Measurements from ENCODE around the gene AAK1. TPM values are rescaled to one million over a fixed set of nuclear protein-coding genes. Genes with fewer than 3 reads are reported as not detected.
"Not testable (repeated sequence)": the region's sequence is repeated elsewhere in the genome, so short reads cannot be mapped to it uniquely, and the experiment has no call there.

AAK1 gene
- total RNA-seq, 1 experiment from 2014 or later = 46.8 TPM

DNA sequence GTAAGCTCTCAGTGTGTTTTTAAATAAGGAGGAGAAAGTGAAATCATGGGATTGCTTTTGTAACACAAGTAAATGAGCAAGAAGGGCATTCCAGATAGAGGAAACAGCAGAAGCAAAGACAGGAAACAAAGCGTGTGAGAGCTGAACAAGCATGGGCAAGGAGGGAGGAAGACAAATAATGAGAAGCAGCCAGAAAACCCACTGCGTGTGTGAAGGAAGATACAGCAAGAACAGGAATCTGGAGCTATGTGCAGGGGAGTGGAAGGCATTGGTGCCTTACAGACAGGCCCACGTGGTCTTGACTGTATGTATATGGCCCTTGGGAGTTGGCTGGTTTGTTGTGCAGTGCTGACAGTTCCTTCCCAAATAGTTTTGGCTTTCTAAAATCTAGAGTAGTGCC is 88.6 kb downstream of the AAK1 start:
- H3K27ac ChIP-seq (ENCODE audit: low read length) = no peak overlapping the region
- no TSS peak for BruUV-seq (replicated peaks)
- peaks cover 24% of the 10 kb centered on the region; the same call in 1 of the 2 replicates for H3K79me2 ChIP-seq (ENCODE audit: low read length)

DNA sequence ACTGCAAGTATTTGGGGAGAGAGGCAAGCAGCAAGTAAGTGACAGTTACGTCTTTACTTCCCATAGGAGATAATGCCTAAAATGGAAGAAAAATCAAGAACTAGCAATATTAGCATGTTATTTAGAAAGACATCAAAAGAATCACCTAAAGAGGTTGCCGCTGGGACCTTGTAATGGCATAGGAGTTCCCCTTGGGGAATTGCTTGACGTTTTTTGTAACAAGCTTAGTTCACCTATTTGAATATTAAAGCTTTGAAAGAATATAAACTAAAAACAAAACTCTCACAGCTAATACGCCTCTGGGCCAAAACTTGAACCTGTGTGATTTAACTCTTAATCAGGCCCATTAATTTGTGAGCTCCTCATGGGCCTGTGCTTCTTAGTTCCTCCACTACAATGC is 89.0 kb downstream of the AAK1 start:
- H3K27ac ChIP-seq (ENCODE audit: low read length) = no peak overlapping the region
- CTCF ChIA-PET = no interaction called here

More for the DNA sequence above, 88.6 kb downstream of the AAK1 start:
- no peaks in the 10 kb centered on the region for H3K27me3 ChIP-seq (ENCODE audit: low read length)
- H3F3A ChIP-seq (ENCODE audit: low read length, unreplicated experiment) = peaks cover under 1% of the 10 kb centered on the region
- no peak for ATAC-seq
- no peaks in the 10 kb centered on the region for H4K20me1 ChIP-seq (ENCODE audit: low read length)
- H3K4me3 ChIP-seq (ENCODE audit: low read length) = no peak overlapping the region
- no peak for DNase-seq
- H3K9ac ChIP-seq (ENCODE audit: low read length) = no peak overlapping the region
- H3K4me1 ChIP-seq (ENCODE audit: insufficient read depth, low read length) = peaks cover 2% of the 10 kb centered on the region
- no peaks in the 10 kb centered on the region for H3K9me2 ChIP-seq (replicated peaks; ENCODE audit: low read length)
- no peak overlapping the region for H2AFZ ChIP-seq (ENCODE audit: low read length)
- ChIA-PET CTCF (no interaction called here), POLR2A (ENCODE audit: unreplicated experiment) (no interaction called here)
- H3K4me2 ChIP-seq (ENCODE audit: low read length) = no peak overlapping the region
- no peaks in the 10 kb centered on the region; the same call in 1 of the 2 replicates for H3K36me3 ChIP-seq (ENCODE audit: low read depth, low read length)
- TF ChIP-seq EZH2 (IDR thresholded peaks at IDR 0.05; ENCODE audit: low read length, unreplicated experiment) = no peak
- no peak for TF ChIP-seq EZH2phosphoT487 (IDR thresholded peaks at IDR 0.05; ENCODE audit: borderline replicate concordance, low read length)
- TF ChIP-seq, protein P1, sequence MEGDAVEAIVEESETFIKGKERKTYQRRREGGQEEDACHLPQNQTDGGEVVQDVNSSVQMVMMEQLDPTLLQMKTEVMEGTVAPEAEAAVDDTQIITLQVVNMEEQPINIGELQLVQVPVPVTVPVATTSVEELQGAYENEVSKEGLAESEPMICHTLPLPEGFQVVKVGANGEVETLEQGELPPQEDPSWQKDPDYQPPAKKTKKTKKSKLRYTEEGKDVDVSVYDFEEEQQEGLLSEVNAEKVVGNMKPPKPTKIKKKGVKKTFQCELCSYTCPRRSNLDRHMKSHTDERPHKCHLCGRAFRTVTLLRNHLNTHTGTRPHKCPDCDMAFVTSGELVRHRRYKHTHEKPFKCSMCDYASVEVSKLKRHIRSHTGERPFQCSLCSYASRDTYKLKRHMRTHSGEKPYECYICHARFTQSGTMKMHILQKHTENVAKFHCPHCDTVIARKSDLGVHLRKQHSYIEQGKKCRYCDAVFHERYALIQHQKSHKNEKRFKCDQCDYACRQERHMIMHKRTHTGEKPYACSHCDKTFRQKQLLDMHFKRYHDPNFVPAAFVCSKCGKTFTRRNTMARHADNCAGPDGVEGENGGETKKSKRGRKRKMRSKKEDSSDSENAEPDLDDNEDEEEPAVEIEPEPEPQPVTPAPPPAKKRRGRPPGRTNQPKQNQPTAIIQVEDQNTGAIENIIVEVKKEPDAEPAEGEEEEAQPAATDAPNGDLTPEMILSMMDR (conservative IDR thresholded peaks at IDR 0.05; ENCODE audit: low read depth, low read length) = no peak
- H3K9me3 ChIP-seq (ENCODE audit: low read length) = no peaks in the 10 kb centered on the region
- intact Hi-C loops (cut with micrococcal nuclease) = no loop called here

DNA sequence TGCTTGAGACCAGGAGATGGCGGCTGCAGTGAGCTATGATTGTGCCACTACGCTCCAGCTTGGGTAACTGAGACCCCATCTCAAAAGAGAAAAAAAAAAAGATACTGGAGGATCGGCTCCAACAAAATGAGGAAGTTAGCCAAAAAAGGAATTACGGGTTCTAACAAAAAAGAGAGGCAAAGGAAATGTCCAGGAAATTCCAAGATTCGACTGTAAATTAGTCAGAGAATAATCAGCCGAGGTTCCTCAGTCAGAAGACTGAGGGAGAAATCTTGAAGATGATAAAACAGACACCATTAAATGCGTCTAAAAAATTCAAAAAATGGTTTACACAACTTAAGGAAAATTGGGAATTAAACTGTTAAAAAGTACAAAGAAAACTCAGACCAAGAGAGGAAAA is 89.5 kb downstream of the AAK1 start:
- H3K4me2 ChIP-seq (ENCODE audit: low read length) = no peak overlapping the region
- ATAC-seq = no peak
- BruUV-seq (replicated peaks) = TSS peak; percentile 11
- no peaks in the 10 kb centered on the region for H4K20me1 ChIP-seq (ENCODE audit: low read length)
- TF ChIP-seq EZH2 (IDR thresholded peaks at IDR 0.05; ENCODE audit: low read length, unreplicated experiment) = no peak
- no peak for TF ChIP-seq EZH2phosphoT487 (IDR thresholded peaks at IDR 0.05; ENCODE audit: borderline replicate concordance, low read length)
- TF ChIP-seq, protein P1 (conservative IDR thresholded peaks at IDR 0.05; ENCODE audit: low read depth, low read length) = no peak
- no peak for DNase-seq
- no peaks in the 10 kb centered on the region for H3K9me2 ChIP-seq (replicated peaks; ENCODE audit: low read length)
- ChIA-PET CTCF (no interaction called here), POLR2A (ENCODE audit: unreplicated experiment) (no interaction called here)
- no peak overlapping the region for H3K4me3 ChIP-seq (ENCODE audit: low read length)
- intact Hi-C loops (cut with micrococcal nuclease) = no loop called here
- H3K4me1 ChIP-seq (ENCODE audit: insufficient read depth, low read length) = peaks cover 9% of the 10 kb centered on the region
- no peak overlapping the region for H3K9ac ChIP-seq (ENCODE audit: low read length)
- peaks cover 7% of the 10 kb centered on the region for H3F3A ChIP-seq (ENCODE audit: low read length, unreplicated experiment)
- H2AFZ ChIP-seq (ENCODE audit: low read length) = no peak overlapping the region
- no peaks in the 10 kb centered on the region for H3K27me3 ChIP-seq (ENCODE audit: low read length)
- H3K79me2 ChIP-seq (ENCODE audit: low read length) = peaks cover 16% of the 10 kb centered on the region; the same call in 1 of the 2 replicates
- no peaks in the 10 kb centered on the region for H3K9me3 ChIP-seq (ENCODE audit: low read length)
- H3K36me3 ChIP-seq (ENCODE audit: low read depth, low read length) = no peaks in the 10 kb centered on the region; the same call in 1 of the 2 replicates
- no peak overlapping the region for H3K27ac ChIP-seq (ENCODE audit: low read length)

More for the DNA sequence above, 89.0 kb downstream of the AAK1 start:
- H3K27me3 ChIP-seq (ENCODE audit: low read length) = no peaks in the 10 kb centered on the region
- intact Hi-C loops (cut with micrococcal nuclease) = no loop called here
- no peaks in the 10 kb centered on the region for H3K9me3 ChIP-seq (ENCODE audit: low read length)
- peaks cover 22% of the 10 kb centered on the region; the same call in 1 of the 2 replicates for H3K79me2 ChIP-seq (ENCODE audit: low read length)
- peaks cover 6% of the 10 kb centered on the region for H3K4me1 ChIP-seq (ENCODE audit: insufficient read depth, low read length)
- no peak overlapping the region for H3K4me3 ChIP-seq (ENCODE audit: low read length)
- POLR2A ChIA-PET (ENCODE audit: unreplicated experiment) = no interaction called here
- no peaks in the 10 kb centered on the region for H4K20me1 ChIP-seq (ENCODE audit: low read length)
- no peak overlapping the region for H2AFZ ChIP-seq (ENCODE audit: low read length)
- H3K4me2 ChIP-seq (ENCODE audit: low read length) = no peak overlapping the region
- ATAC-seq (no peak), DNase-seq (no peak)
- TF ChIP-seq, protein P1 (conservative IDR thresholded peaks at IDR 0.05; ENCODE audit: low read depth, low read length) = no peak
- no peak for TF ChIP-seq EZH2 (IDR thresholded peaks at IDR 0.05; ENCODE audit: low read length, unreplicated experiment)
- TF ChIP-seq EZH2phosphoT487 (IDR thresholded peaks at IDR 0.05; ENCODE audit: borderline replicate concordance, low read length) = no peak
- no TSS peak for BruUV-seq (replicated peaks)
- no peaks in the 10 kb centered on the region for H3K9me2 ChIP-seq (replicated peaks; ENCODE audit: low read length)
- H3K36me3 ChIP-seq (ENCODE audit: low read depth, low read length) = no peaks in the 10 kb centered on the region; the same call in 1 of the 2 replicates
- H3K9ac ChIP-seq (ENCODE audit: low read length) = no peak overlapping the region
- H3F3A ChIP-seq (ENCODE audit: low read length, unreplicated experiment) = peaks cover 5% of the 10 kb centered on the region

DNA sequence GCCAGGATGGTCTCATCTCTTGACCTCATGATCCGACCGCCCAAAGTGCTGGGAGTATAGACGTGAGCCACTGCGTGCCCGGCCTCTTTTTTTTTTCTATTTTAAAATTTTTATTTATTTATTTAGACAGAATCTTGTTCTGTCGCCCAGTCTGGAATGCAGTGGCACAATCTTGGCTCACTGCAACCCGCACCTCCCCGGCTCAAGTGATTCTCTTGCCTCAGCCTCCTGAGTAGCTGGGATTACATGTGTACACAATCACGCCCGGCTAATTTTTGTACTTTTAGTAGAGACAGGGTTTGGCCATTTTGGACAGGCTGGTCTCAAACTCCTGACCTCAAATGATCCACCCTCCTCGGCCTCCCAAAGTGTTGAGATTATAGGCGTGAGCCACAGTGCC is 93.0 kb downstream of the AAK1 start:
- BruUV-seq (replicated peaks); intact Hi-C loops (cut with micrococcal nuclease); H4K20me1 ChIP-seq (ENCODE audit: low read length); H3K9ac ChIP-seq (ENCODE audit: low read length); H3K36me3 ChIP-seq (ENCODE audit: low read depth, low read length); POLR2A ChIA-PET (ENCODE audit: unreplicated experiment); ATAC-seq; DNase-seq; H3F3A ChIP-seq (ENCODE audit: low read length, unreplicated experiment); H3K27ac ChIP-seq (ENCODE audit: low read length); H3K4me2 ChIP-seq (ENCODE audit: low read length); H3K4me1 ChIP-seq (ENCODE audit: insufficient read depth, low read length); H3K4me3 ChIP-seq (ENCODE audit: low read length); H3K9me3 ChIP-seq (ENCODE audit: low read length); CTCF ChIA-PET; H3K9me2 ChIP-seq (replicated peaks; ENCODE audit: low read length); H3K27me3 ChIP-seq (ENCODE audit: low read length); H2AFZ ChIP-seq (ENCODE audit: low read length): not testable (repeated sequence)
- peaks cover 23% of the 10 kb centered on the region; the same call in 1 of the 2 replicates for H3K79me2 ChIP-seq (ENCODE audit: low read length)
